HG03520 (cell line): Measurements from ENCODE around the gene CPA2.
"Not testable (repeated sequence)": the region's sequence is repeated elsewhere in the genome, so short reads cannot be mapped to it uniquely, and the experiment has no call there.

ENCODE experiments used
- ATAC-seq: cut with Tn5 transposase; IDR thresholded peaks from one replicate; pipeline ENCODE4 v1.9.1; 2021; ENCODE audit warnings: mild to moderate bottlenecking, moderate library complexity; ENCODE audit not compliant: unreplicated experiment

The CPA2 gene

DNA sequence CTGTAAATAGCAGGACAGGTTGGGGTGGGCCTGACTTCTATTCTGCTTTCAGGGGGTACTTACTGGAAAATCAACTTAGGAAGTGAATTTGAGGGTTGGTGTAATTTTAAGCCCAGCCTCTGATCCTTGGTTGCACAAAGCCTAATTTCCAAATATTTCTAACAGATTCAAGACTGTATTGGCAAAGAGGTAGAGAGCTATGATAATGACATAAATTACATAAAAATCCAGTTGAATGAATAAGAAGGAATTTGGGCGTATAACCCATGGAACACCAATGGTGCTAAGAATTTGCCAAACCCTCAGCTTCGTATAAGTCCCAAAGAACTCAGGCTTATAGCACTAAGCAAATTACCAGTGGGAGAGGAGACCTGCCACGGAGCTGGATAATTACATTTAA is 38.2 kb downstream of the CPA2 start:
- ATAC-seq: no peak

DNA sequence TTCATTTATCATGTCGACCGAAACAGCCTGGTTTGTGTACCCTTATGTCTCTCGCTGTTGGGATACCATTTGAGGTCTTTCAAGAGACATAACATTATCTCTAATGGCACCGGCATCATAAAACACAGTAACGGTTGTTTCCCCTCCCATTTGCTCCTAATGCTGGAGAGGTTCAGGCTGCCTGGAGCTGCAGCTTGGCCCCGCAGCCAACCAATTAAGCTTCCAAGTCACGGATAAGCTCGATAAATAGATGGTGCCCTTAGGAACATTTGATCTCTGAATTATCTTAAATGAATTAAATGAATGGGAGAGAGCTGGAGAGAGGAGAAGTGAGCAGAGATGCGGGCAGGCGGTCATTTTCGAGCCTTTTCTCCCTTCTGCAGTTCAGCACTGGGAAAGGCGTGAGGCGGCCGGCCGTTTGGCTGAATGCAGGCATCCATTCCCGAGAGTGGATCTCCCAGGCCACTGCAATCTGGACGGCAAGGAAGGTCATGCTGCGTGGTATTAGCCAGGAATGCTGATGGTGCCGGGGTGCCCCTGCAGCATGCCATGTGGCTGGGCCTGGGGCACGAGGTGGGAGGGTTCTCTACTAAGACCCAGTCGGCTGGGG is 38.9 kb downstream of the CPA2 start:
- ATAC-seq: no peak

DNA sequence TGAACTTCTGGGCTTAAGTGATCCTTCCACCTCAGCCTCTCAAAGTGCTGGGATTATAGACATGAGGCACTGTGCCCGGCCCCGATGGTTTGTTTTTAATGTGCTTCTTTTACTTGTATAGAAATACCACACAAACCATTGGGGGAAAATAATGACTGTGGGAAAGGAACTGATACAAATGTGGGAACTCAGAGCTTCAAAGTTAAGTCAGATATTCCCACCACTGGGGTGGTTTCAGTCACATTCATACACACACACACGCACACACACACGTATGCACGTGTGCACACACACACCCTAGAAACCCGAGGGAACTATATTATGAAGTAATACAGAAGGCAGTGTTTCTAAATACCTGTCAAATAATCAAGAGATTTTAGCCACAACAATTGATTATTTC is 43.3 kb downstream of the CPA2 start:
- ATAC-seq: no peak

DNA sequence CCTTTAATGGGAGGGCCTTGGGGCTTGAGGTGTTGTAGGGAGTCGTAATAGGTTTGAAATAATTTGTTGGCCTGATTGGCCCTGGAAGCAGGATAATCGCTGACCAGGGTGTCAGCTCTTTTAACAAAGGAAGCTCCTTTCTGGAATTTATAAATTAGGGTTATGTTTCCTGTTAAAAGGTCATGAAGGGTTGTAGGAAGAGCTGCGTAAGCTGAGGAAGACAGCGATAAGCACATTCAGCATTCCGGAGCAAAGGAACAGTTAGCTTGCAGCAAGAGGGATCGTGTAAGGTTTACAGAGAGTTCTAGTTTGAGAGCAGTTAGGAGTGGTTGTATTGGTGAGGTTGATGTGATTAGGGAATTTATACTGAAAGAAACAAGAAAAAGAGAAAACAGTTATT is 47.6 kb downstream of the CPA2 start:
- ATAC-seq: no peak

DNA sequence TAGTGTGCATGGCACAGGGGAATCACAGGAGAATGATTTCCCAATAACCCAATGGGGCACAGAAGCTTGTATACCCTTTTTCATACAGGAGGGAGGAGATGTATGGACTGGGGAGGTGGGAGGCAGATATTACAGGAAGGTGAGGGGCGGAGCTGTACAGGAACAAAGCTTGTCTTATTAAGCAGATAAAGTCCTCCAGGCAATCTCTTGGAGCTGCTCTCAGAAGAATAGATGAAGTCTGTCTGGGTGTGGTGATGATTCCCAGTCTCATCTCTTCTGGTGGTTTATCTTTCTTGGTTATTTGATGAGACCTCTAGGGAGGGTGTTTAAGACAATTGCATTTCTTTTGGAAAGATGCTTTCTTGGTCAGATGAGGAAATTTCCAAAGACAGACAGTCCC is 52.9 kb downstream of the CPA2 start:
- ATAC-seq: no peak

DNA sequence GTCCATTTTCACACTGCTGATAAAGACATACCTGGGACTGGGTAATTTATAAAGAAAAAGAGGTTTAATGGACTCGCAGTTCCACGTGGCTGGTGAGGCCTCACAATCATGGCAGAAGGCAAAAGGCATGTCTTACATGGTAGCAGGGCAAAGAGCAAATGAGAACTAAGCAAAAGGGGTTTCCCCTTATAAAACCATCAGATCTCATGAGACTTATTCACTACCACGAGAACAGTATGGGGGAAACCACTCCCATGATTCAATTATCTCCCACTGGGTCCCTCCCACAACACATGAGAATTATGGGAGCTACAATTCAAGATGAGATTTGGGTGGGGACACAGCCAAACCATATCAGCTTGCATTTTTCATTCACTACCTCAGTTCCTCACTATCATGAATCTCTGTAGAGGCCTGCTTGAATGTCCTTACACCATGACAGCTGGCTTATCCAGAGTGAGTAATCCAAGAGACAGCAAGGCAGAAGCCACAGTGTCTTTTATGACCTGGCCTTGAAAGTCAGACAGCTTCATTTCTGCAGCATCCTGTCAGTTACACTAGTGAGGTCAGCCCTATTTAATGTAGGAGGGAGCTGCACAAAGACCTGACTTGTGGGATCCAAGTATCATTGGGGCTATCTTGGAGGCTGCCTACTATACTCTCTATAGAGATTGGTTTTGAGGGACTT is 55.0 kb downstream of the CPA2 start:
- not testable (repeated sequence) for ATAC-seq

DNA sequence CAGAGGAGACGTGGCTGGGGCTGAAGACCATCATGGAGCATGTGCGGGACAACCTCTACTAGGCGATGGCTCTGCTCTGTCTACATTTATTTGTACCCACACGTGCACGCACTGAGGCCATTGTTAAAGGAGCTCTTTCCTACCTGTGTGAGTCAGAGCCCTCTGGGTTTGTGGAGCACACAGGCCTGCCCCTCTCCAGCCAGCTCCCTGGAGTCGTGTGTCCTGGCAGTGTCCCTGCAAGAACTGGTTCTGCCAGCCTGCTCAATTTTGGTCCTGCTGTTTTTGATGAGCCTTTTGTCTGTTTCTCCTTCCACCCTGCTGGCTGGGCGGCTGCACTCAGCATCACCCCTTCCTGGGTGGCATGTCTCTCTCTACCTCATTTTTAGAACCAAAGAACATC is 56.0 kb downstream of the CPA2 start:
- ATAC-seq: no peak

DNA sequence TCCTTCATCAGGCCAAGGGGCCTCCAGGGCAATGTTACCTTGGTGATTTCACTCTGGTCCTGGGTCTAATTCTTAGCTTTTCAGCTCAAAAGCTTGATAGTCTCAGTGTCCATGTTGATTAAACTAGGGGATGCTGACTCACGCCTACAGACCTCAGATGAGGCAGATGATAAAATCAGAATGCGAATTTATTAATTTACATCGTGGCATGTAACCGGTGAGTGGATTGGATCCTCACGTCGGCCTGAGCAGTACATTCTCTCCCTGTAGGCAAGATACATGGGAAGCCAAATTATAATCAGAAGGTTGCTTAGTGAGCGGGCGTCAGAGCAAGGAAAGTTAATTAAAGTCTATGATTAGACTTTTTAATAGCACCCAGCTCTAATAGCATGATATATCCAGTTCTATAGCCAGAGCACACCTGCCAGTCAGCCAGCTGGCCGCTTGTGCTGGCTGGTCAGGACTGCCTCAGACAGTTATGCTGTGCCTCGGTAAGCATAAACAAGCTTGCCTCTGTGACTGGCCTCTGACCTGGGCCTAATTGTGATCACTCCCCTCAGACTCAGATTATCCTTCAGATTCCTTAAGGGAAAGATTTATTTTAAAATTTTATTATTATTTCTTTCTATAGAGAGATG is 57.8 kb downstream of the CPA2 start:
- ATAC-seq: no peak

DNA sequence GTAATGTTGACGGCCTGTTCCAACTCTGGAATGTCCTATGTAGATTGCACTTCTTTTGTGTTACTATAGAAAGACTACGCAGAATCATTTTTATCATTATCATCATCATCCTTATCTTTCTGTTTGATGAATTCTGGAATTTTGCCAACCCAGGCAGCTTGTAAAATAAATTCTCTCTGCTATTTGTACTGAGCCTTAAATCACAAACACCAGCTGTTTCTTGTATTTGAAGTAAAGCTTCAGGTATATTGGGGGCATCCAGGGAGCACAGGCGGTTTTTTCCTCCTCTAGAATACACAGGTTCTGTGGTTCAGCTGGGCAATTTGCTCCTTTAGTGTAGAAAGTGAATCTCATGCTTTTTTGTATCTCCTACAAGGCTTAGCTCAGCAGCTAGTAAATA is 63.0 kb downstream of the CPA2 start:
- no peak for ATAC-seq

DNA sequence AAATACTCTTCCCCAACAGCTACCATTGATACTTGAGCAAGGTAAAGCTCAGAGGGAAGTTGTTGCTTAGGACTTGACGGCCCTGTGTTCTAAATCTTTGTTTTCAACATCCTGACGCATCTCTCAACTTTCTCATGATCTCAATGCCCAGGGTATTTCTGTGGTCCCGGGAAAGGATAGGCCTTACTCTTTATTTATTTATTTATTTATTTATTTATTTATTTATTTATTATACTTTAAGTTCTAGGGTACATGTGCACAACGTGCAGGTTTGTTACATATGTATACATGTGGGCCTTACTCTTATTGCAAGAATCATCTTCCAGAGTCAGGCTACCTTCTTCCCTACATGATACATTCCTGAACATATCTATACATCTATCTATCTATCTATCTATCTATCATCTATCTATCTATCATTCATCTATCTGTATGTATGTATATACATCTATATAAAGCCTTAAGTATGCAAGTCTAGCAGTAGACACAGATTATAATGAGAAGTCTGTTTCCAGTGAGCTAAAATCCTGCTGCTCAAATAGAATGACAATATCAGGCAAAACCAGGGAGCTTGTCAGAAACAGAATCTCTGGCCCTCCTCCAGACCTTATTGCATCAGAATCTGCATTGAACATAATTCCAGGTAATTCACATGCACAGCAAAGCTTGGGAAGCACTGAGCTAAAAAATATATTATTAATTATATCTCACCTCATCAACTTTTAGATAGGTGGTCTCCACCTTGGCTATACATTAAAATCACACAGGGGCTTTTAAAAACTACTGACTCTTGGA is 65.8 kb downstream of the CPA2 start:
- ATAC-seq: no peak

DNA sequence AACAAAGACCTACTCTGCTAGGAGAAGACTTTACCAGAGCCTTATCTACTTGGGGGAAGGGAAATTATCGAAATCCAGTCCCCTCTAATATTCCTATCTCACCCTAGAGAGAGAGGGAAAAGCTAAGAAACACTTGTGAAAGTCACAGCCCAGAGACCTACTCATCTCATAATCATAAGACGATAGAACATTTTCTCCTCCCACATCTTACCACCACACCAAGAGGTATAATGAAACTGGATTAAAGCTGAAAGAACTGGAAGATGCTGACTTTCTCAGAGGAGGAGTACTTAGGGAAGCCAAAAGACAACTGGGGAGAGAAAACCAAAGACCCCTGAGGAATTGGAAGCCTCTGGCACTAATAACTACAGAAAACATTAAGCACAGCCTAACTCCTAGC is 67.2 kb downstream of the CPA2 start:
- no peak for ATAC-seq

DNA sequence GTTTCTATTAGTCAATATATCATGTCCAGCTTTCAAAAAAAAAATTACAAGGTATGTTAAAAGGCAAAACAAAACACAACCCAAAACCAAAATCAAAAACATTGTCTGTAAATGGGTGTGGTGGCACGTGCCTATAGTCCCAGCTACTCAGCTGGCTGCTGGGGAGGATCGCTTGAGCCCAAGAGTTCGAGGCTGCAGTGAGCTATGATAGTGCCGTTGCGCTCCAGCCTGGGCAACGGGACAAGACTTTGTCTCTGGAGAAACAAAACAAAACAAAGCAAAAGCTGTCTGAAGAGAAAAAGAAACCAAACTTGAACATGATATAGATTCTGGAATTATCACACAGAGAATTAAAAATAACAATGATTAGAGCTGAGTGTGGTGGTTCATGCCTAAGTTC is 67.6 kb downstream of the CPA2 start:
- ATAC-seq: no peak

DNA sequence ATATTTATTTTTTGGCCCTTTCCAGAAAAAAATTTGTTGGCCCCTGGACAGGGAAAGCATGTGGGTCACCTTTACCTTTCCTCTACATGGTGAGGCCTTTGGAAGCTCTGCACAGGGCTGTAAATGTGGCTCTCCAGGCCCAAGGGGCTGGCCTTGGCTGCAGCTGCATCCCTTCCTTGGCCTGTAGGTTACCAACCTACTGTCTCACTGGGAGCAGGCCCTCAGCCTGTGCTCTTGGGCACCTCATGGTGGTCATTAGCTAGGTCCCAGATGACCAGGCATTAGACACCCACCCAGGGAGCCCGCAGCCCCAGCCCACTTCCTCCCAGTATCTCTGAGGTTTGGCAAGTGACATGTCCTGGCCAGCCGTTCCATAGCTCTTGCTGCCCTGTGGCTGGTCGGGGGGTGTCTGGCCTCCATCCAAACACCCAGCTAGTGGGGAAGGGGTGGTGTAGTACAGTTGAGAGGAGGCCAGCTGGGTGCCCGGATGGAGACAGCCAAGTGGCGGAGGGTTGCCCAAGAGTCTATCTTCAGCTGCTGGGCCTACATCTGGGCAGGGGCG is 70.8 kb downstream of the CPA2 start:
- no peak for ATAC-seq

DNA sequence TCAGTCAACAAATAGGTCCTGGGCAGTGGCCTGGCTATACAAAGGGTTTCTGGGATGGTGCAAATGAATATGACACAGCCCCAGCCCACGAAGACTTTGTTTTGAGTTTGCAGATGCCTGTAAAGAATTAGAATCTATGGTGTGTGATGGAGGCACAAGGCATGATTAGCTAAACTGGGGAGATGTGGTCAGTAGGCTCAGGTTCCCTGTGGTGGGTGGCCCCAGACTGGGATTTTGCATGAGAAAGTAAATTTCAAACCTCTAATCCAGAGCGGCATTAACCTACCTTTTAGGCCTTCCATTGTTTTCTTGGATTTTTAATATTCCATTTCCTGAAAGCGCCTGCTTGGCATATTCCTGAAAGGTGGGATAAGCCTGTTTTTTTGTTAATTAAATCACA is 71.6 kb downstream of the CPA2 start:
- ATAC-seq: no peak
